ENCODE data around the gene FHIT.

DNA sequence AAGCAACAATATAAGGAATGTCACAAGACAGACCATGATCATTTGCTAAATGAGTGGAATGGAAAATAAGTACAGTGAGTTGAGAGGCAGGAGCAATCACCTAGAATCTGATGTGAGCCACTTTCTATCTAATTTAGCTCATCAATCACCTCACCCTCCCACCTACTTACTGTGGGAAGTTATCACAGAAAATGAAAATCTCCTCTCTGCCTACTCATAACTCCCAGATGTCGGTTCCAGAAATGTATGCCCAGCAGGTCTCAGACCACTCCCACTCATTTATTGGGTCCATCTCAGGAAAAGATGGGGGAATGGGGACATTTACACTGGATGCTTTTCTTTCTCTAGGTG, 270.9 kb downstream of the FHIT start:
- TF ChIP-seq, protein P1, sequence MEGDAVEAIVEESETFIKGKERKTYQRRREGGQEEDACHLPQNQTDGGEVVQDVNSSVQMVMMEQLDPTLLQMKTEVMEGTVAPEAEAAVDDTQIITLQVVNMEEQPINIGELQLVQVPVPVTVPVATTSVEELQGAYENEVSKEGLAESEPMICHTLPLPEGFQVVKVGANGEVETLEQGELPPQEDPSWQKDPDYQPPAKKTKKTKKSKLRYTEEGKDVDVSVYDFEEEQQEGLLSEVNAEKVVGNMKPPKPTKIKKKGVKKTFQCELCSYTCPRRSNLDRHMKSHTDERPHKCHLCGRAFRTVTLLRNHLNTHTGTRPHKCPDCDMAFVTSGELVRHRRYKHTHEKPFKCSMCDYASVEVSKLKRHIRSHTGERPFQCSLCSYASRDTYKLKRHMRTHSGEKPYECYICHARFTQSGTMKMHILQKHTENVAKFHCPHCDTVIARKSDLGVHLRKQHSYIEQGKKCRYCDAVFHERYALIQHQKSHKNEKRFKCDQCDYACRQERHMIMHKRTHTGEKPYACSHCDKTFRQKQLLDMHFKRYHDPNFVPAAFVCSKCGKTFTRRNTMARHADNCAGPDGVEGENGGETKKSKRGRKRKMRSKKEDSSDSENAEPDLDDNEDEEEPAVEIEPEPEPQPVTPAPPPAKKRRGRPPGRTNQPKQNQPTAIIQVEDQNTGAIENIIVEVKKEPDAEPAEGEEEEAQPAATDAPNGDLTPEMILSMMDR (IDR thresholded peaks at IDR 0.05; ENCODE audit: low read depth, low read length): no peak
- TF ChIP-seq EZH2phosphoT487 (IDR thresholded peaks at IDR 0.05; ENCODE audit: low read depth): no peak
